Renal cortical epithelial cell (primary cell): ENCODE measurements around the gene TAC1. TPM values are rescaled to one million over a fixed set of nuclear protein-coding genes. Genes with fewer than 3 reads are reported as not detected.

Experiments
- total RNA-seq: library from RNA; depleted of rRNA; stranded (reverse); fragments of >200 nt; gene quantifications from 2 replicates; pipeline ENCODE4 v1.2.3, GENCODE V29; 2014

The TAC1 gene
- total RNA-seq, 1 donor from 2014 or later = 0.10 TPM

Other genes with a start within 250 kb of the TAC1 start
- 39.4 and 45.4 TPM in 2 replicates for gene ASNS, start 140.3 kb downstream of the TAC1 start, total RNA-seq